ENCODE results near the gene NEXMIF.

NEXMIF gene

DNA sequence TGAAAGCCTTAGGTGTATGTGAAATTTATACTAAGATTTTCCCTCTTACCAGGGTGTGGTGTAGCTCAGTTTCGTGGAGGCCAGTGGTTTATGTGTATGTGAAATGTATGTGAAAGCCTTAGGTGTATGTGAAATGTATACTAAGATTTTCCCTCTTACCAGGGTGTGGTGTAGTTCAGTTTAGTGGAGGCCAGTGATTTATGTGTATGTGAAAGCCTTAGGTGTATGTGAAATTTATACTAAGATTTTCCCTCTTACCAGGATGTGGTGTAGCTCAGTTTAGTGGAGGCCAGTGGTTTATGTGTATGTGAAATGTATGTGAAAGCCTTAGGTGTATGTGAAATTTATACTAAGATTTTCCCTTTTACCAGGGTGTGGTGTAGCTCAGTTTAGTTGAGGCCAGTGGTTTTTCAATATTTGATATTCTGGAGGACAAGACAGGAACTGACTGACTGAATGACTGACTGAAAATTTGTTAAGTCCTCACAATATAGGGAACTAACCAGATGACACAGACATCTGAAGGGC lies 143.7 kb downstream of the NEXMIF start:
- Histone ChIP-seq H3K27ac (ENCODE audit: low read length) (no peak overlapping the region), H2AFZ (ENCODE audit: low read length) (no peak overlapping the region), H3K79me2 (ENCODE audit: low read length) (no peaks in the 10 kb centered on the region), H3K4me3 (ENCODE audit: low read length) (no peak overlapping the region), H3K9me3 (replicated peaks; ENCODE audit: insufficient read depth, low read length) (no peaks in the 10 kb centered on the region), H3K4me2 (ENCODE audit: low read depth, low read length) (no peak overlapping the region), H3K9ac (ENCODE audit: low read length) (no peak overlapping the region), H3F3A (ENCODE audit: insufficient read depth, low read length) (no peaks in the 10 kb centered on the region), H4K20me1 (ENCODE audit: insufficient read depth, low read length) (no peaks in the 10 kb centered on the region), H3K36me3 (replicated peaks; ENCODE audit: insufficient read depth, low read length) (no peaks in the 10 kb centered on the region), H3K9me2 (replicated peaks; ENCODE audit: insufficient read depth, low read length) (no peaks in the 10 kb centered on the region), H3K4me1 (ENCODE audit: low read length) (no peaks in the 10 kb centered on the region), H3K27me3 (replicated peaks; ENCODE audit: insufficient read depth, low read length) (no peaks in the 10 kb centered on the region)
- DNase-seq = no peak
- TF ChIP-seq EZH2phosphoT487 (IDR thresholded peaks at IDR 0.05; ENCODE audit: low read length) (no peak), EZH2 (optimal IDR thresholded peaks at IDR 0.05; ENCODE audit: low read depth, low read length) (no peak)
- TF ChIP-seq, protein P1, sequence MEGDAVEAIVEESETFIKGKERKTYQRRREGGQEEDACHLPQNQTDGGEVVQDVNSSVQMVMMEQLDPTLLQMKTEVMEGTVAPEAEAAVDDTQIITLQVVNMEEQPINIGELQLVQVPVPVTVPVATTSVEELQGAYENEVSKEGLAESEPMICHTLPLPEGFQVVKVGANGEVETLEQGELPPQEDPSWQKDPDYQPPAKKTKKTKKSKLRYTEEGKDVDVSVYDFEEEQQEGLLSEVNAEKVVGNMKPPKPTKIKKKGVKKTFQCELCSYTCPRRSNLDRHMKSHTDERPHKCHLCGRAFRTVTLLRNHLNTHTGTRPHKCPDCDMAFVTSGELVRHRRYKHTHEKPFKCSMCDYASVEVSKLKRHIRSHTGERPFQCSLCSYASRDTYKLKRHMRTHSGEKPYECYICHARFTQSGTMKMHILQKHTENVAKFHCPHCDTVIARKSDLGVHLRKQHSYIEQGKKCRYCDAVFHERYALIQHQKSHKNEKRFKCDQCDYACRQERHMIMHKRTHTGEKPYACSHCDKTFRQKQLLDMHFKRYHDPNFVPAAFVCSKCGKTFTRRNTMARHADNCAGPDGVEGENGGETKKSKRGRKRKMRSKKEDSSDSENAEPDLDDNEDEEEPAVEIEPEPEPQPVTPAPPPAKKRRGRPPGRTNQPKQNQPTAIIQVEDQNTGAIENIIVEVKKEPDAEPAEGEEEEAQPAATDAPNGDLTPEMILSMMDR (IDR thresholded peaks at IDR 0.05; ENCODE audit: low read length) = no peak

DNA sequence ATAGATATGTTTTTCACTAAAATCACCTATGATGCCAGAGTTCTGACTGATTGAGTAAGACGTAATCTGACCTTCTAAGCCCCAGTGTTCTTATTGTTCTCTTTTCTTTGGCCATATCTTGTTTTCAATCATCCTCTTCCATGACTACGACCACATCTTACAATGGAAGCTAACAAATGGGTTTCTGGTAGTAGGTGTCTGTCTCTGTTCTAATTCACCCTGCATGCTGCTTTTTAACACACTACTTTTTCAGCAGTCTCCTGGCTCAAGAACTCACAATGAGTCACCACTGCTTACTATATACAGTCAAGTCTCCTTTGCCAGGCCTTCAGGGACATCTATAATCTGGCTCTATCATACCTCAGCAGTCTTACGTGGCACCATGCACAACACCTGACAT lies 146.1 kb downstream of the NEXMIF start:
- no peaks in the 10 kb centered on the region for H3F3A ChIP-seq (ENCODE audit: insufficient read depth, low read length)
- H3K4me3 ChIP-seq (ENCODE audit: low read length) = no peak overlapping the region
- no peaks in the 10 kb centered on the region for H3K9me3 ChIP-seq (replicated peaks; ENCODE audit: insufficient read depth, low read length)
- H3K4me1 ChIP-seq (ENCODE audit: low read length) = no peaks in the 10 kb centered on the region
- H3K4me2 ChIP-seq (ENCODE audit: low read depth, low read length) = no peak overlapping the region
- no peak for TF ChIP-seq EZH2phosphoT487 (IDR thresholded peaks at IDR 0.05; ENCODE audit: low read length)
- TF ChIP-seq EZH2 (optimal IDR thresholded peaks at IDR 0.05; ENCODE audit: low read depth, low read length) = no peak
- TF ChIP-seq, protein P1 (IDR thresholded peaks at IDR 0.05; ENCODE audit: low read length) = no peak
- no peaks in the 10 kb centered on the region for H3K9me2 ChIP-seq (replicated peaks; ENCODE audit: insufficient read depth, low read length)
- H3K79me2 ChIP-seq (ENCODE audit: low read length) = no peaks in the 10 kb centered on the region
- H3K27me3 ChIP-seq (replicated peaks; ENCODE audit: insufficient read depth, low read length) = no peaks in the 10 kb centered on the region
- H3K36me3 ChIP-seq (replicated peaks; ENCODE audit: insufficient read depth, low read length) = no peaks in the 10 kb centered on the region
- no peak overlapping the region for H2AFZ ChIP-seq (ENCODE audit: low read length)
- no peak overlapping the region for H3K9ac ChIP-seq (ENCODE audit: low read length)
- DNase-seq = no peak
- no peak overlapping the region for H3K27ac ChIP-seq (ENCODE audit: low read length)
- H4K20me1 ChIP-seq (ENCODE audit: insufficient read depth, low read length) = no peaks in the 10 kb centered on the region

DNA sequence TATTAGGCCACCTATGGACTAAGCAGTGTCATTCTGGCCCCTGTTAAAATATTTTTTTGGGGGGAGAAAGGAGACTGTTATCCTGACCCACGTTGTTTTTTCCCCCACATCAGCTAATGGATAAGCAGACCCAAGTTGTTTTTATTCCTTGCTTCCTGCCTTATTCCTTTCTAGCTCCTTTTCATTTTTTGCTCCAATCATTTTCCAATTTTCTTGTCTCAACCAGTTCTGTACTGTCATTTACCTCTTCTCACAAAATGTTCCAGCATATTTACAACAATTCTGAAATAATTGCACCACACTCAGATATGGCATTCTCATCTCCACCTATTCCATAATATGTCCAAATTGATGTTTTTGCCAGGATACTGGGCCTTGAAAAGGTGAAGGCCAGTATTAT lies 150.3 kb downstream of the NEXMIF start:
- H3K36me3 ChIP-seq (replicated peaks; ENCODE audit: insufficient read depth, low read length) = no peaks in the 10 kb centered on the region
- H3K27ac ChIP-seq (ENCODE audit: low read length) = no peak overlapping the region
- no peak overlapping the region for H2AFZ ChIP-seq (ENCODE audit: low read length)
- no peak overlapping the region for H3K9ac ChIP-seq (ENCODE audit: low read length)
- H3K4me1 ChIP-seq (ENCODE audit: low read length) = no peaks in the 10 kb centered on the region
- H4K20me1 ChIP-seq (ENCODE audit: insufficient read depth, low read length) = no peaks in the 10 kb centered on the region
- H3K27me3 ChIP-seq (replicated peaks; ENCODE audit: insufficient read depth, low read length) = no peaks in the 10 kb centered on the region
- no peaks in the 10 kb centered on the region for H3K9me2 ChIP-seq (replicated peaks; ENCODE audit: insufficient read depth, low read length)
- no peaks in the 10 kb centered on the region for H3K79me2 ChIP-seq (ENCODE audit: low read length)
- no peaks in the 10 kb centered on the region for H3F3A ChIP-seq (ENCODE audit: insufficient read depth, low read length)
- no peak overlapping the region for H3K4me2 ChIP-seq (ENCODE audit: low read depth, low read length)
- no peaks in the 10 kb centered on the region for H3K9me3 ChIP-seq (replicated peaks; ENCODE audit: insufficient read depth, low read length)
- DNase-seq = no peak
- no peak overlapping the region for H3K4me3 ChIP-seq (ENCODE audit: low read length)
- TF ChIP-seq, protein P1 (IDR thresholded peaks at IDR 0.05; ENCODE audit: low read length) = no peak
- TF ChIP-seq EZH2phosphoT487 (IDR thresholded peaks at IDR 0.05; ENCODE audit: low read length) (no peak), EZH2 (optimal IDR thresholded peaks at IDR 0.05; ENCODE audit: low read depth, low read length) (no peak)
